GM18508 (cell line): ENCODE results near the gene CASP8AP2.
A peak's percentile ranks its signal among the peaks of the same experiment; 100 is the strongest.
"Not testable (repeated sequence)": the region's sequence is repeated elsewhere in the genome, so short reads cannot be mapped to it uniquely, and the experiment has no call there.

Experiments used
- ATAC-seq: cut with Tn5 transposase; IDR thresholded peaks from one replicate; pipeline ENCODE4 v1.9.1; 2021; ENCODE audit warnings: moderate number of reproducible peaks; ENCODE audit not compliant: insufficient read depth, unreplicated experiment

CASP8AP2 gene

GRCh38 chr6:89819336-89820130, 10.1 kb upstream of the CASP8AP2 start, which contains the start of gene MDN1:
TSS of gene MDN1 (minus strand) at chr6:89819794. CDS start at chr6:89819607, 187 bp downstream.
- ATAC-seq: peak; percentile 87

GRCh38 chr6:89826029-89826528, 3.6 kb upstream of the CASP8AP2 start:
- no peak for ATAC-seq

DNA sequence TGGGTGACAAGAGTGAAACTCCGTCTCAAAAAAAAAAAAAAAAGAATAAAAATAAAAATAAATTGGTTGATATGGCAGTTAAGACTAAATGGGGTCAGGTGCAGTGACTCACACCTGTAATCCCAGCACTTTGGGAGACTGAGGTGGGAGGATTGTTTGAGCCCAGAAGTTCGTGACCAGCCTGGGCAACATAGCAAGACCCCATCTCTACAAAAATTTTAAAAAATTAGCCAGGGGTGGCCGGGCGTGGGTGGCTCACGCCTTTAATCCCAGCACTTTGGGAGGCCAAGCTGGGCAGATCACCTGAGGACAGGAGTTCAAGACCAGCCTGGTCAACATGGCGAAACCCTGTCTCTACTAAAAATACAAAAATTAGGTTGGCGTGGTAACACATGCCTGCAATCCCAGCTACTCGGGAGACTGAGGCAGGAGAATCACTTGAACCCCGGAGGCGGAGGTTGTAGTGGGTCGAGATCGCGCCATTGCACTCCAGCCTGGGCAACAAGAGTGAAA, 1.1 kb upstream of the CASP8AP2 start:
- ATAC-seq: not testable (repeated sequence)

DNA sequence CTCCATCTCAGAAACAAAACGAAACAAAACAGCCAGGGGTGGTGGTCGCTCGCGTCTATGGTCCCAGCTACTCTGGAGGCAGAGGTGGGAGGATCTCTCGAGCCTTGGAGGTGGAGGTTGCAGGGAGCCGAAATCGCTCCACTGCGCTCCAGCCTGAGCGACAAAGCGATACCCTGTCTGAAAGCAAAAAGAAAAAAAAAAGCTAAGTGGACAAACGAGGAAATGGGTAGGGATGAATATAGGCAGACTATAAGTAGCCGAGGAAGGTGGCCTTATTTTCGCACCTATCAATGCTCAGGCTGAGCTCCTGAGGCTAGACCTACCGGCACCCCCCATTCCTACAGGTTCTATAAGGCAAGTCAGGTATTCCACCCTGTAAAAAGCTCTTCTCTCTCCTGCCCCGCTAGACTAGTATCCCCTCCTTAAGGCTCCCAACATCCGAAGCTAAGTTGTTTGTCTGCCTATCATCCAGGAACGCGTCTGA, 650 bp upstream of the CASP8AP2 start:
- ATAC-seq: peak; percentile 22

DNA sequence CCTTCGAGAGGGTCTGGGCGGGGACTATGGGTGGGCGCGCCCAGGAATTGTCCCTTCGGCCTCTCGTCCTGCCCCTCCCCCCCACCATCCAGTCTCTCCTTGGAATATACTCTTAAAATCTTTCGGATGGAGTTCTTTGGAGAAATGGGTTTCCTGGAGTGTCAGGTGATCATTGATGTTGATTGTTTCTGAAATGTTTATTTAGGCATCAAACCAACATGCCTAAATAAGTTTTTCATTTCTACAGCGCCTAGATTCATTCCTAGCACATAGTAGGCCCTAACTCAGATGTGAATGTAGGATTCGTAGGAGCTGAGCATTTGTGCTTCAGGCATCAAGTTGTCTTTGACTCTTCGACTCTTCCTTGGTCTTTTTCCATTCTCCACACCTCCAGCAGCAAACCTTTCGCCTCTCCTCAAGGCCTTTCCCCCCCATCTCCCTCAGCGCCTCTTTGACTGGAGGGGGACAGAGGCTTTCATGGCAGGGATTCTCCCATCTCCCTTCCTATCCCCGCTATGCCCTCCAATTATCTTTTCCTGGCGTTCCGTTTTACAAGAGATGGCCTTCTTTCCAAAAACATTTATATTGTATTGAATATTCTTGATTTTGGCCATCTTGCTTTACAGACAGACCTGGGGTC, 610 bp downstream of the CASP8AP2 start:
- no peak for ATAC-seq

DNA sequence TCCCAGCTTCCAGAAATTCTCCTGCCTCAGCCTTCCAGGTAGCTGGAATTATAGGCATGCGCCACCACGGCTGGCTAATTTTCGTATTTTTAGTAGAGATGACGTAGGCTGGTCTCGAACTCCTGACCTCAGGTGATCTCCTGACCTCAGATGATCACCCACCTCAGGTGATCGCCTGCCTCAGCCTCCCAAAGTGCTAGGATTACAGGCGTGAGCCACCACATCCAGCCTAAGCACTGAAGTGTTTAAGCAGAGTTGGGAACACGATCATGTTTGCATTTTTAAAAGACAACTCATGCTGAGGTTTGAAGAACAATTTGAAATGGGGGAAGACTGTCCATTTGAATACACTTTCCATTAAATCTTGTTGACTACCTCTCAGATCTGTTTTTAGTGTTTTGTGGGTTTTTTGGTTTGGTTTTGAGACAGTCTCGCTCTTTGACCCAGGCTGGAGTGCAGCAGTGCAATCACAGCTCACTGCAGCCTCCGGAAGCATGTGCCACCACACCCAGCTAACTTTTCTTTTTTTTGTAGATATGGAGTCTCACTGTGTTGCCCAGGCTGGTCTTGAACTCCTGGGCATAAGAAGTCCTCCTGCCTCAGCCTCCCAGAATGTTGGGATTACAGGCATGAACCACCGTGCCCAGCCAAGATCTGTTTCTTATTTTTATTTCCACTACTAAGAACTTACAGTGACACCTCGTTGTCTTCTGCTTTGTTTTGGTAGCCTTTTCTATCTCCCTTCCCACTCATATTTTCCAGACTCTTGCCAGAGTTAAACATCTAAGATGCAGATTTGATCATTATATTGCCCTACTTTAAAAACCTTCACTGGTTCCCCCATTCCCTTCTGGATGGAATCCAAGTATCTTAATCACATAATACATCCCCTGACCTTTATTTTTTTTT, 5.5 kb downstream of the CASP8AP2 start:
- peak; percentile 97 for ATAC-seq

- ATAC-seq: no peak
These were observed 7.1 kb downstream of the CASP8AP2 start for GRCh38 chr6:89836639-89837222.

DNA sequence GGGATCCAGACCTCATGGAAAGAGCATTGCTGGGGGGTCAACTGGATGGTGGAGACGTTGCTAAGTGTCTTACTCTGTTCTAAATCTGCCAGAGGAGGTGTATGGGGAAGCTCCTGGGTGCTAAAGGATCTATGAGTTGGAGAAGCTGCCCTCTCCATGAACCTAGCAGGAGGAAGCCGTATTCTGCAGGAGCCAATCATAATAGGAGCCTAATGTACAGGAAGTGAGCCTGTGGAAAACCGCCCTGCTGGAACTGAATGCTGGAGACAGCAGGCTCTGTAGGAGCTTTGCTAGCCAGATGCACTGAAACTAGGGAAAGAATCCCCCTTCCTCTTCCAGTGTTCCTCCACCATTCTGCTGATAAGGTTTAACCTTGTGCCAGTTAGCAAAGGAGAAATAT, 10.9 kb downstream of the CASP8AP2 start:
- ATAC-seq: no peak

DNA sequence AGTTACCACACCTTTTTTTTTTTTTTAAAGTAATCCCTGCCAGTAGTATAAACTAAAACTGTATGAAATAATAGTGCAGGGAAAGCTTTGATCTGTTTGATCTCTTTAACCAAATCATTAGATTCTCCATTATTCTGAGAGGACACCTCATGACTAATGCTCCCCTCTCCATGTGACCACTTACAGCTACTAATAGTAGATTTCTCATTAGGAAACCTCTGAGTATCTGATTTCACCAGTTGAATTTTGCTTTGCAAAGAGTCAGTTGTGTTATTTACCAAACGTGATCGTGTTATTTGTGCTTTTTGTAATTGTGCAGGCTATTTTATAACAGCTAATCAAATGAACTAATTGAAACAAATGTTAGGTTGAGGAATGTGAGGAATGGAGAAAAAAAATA, 12.5 kb downstream of the CASP8AP2 start:
- no peak for ATAC-seq

DNA sequence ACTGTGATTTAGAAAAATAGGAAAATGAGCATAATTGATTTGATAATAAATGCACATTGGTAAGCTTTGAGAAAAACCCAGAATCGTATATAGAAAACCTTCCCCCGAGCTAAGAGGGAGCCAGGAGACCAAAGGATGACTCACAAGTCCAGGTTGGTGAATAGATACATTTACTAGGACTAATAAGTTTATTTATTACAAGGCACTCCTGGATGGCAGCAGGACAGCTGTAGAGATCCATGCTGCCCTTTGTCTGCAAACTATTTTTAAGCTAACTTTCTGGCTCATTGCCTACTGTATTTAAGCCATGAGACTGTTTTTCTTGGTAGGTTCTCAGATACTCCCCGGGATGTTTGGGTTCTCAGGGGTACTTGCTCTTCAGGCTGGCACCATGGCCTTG, 13.4 kb downstream of the CASP8AP2 start:
- ATAC-seq: no peak

DNA sequence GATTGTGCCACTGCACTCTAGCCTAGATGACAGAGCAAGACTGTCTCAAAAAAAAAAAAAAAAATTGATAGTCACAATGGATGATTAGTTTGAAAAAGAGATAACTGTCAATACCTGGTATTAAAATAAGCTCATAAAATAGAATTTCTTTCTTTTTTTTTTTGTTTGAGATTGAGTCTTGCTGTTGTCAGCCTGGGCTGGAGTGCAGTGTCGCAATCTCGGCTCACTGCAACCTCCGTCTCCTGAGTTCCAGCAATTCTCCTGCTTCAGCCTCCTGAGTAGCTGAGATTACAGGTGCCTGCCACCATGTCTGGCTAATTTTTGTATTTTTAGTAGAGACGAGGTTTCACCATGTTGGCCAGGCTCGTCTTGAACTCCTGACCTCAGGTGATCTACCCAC, 17.8 kb downstream of the CASP8AP2 start:
- not testable (repeated sequence) for ATAC-seq

- ATAC-seq: no peak
These were observed 23.4 kb downstream of the CASP8AP2 start for GRCh38 chr6:89853068-89853467.

GRCh38 chr6:89858041-89858440, 28.4 kb downstream of the CASP8AP2 start:
- no peak for ATAC-seq

DNA sequence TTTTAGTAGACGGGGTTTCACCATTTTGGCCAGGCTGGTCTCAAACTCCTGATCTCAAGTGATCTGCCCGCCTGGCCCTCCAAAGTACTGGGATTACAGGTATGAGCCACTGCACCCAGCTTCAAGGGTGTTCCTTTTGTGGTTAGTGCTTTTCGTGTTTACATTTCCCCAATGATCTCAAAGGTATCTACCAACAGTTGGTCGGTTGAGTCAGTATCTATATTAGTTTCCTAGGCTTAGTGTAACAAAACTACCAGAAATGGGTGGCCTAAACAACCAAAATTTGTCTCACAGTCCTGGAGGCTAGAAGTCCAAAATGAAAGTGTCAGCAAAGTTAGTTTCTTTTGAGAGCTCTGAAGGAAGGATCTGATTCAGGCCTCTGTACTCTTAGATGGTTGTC, 30.1 kb downstream of the CASP8AP2 start:
- no peak for ATAC-seq

GRCh38 chr6:89862273-89862672, 32.6 kb downstream of the CASP8AP2 start:
- peak; percentile 53 for ATAC-seq

GRCh38 chr6:89862698-89863097, 33.0 kb downstream of the CASP8AP2 start:
- ATAC-seq: no peak

DNA sequence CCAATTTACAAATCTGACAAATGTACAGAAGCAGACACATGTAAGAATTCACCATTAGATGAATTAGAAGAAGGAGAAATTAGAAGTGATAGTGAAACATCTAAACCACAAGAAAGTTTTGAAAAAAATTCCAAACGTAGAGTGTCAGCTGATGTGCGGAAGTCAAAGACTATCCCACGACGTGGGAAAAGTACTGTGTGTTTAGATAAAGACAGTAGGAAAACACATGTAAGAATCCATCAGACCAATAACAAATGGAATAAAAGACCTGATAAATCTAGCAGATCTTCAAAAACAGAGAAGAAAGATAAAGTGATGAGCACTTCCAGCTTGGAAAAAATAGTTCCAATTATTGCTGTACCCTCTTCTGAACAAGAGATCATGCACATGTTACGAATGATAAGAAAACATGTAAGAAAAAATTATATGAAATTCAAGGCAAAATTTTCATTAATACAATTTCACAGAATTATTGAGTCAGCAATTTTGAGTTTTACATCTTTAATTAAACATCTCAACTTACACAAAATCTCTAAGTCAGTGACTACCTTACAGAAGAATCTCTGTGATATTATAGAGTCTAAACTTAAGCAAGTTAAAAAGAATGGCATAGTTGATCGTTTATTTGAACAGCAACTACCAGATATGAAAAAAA, 36.5 kb downstream of the CASP8AP2 start:
- ATAC-seq: no peak

- no peak for ATAC-seq
These were observed 44.0 kb downstream of the CASP8AP2 start for GRCh38 chr6:89873721-89874120.

GRCh38 chr6:89874438-89874837, 44.8 kb downstream of the CASP8AP2 start:
- ATAC-seq: no peak
